IMR-90 (cell line): ENCODE measurements around the gene LHFPL6. TPM values are rescaled to one million over a fixed set of nuclear protein-coding genes. Genes with fewer than 3 reads are reported as not detected.

ENCODE experiments used
- ATAC-seq: fragments of 200-7000 bp; cut with Tn5 transposase; 2 replicates; pipeline ENCODE4 v1.9.1; 2020; ENCODE audit warnings: low read depth, mild to moderate bottlenecking, moderate library complexity
- BruUV-seq: library from RNA; stranded (reverse); fragments of 400-500 nt; replicated peaks from 2 replicates; lab custom pipeline; 2021; lab: Mats Ljungman, UMichigan
- CTCF ChIA-PET: fragments of 300-600 bp; formaldehyde crosslinking; extraction: SDS; loops from one replicate; lab custom pipeline; 2021; ENCODE audit warnings: antibody characterized with exemption; lab: Yijun Ruan, JAX
- POLR2A ChIA-PET: fragments of 300-600 bp; sonication (Branson Sonifier 250); formaldehyde crosslinking; loops from one replicate; lab custom pipeline; 2022; ENCODE audit warnings: antibody characterized with exemption; ENCODE audit not compliant: unreplicated experiment; lab: Charles Lee
- DNase-seq: peaks from one replicate; pipeline ENCODE4 v3.0.0; 2013
- H2AFZ ChIP-seq: replicated peaks from 2 replicates; pipeline ENCODE3; 2013; ENCODE audit warnings: low read length, mild to moderate bottlenecking; ENCODE audit not compliant: poor library complexity
- H2AK5ac ChIP-seq: 2 replicates; pipeline ENCODE4 v1.6.1; 2013; ENCODE audit warnings: low read depth, low read length, inconsistent platforms
- H2AK9ac ChIP-seq: replicated peaks from 2 replicates; pipeline ENCODE3; 2013; ENCODE audit warnings: mild to moderate bottlenecking, low read depth, low read length, moderate library complexity; ENCODE audit not compliant: poor library complexity
- H2BK120ac ChIP-seq: 2 replicates; pipeline ENCODE4 v1.6.1; 2013; ENCODE audit warnings: low read depth, low read length, inconsistent platforms
- H2BK15ac ChIP-seq: 3 replicates; pipeline ENCODE4 v1.6.1; 2013; ENCODE audit warnings: low read depth, low read length, inconsistent platforms
- H2BK20ac ChIP-seq: 2 replicates; pipeline ENCODE4 v1.6.1; 2013; ENCODE audit warnings: low read depth, mild to moderate bottlenecking, inconsistent platforms, low read length, moderate library complexity
- H2BK5ac ChIP-seq: 2 replicates; pipeline ENCODE4 v1.6.1; 2013; ENCODE audit warnings: mild to moderate bottlenecking, low read depth, low read length, inconsistent platforms; ENCODE audit not compliant: poor library complexity, severe bottlenecking
- H3K14ac ChIP-seq: replicated peaks from 2 replicates; pipeline ENCODE4 v1.6.1; 2013; ENCODE audit warnings: low read depth, low read length, inconsistent platforms
- H3K18ac ChIP-seq: 2 replicates; pipeline ENCODE4 v1.6.1; 2013; ENCODE audit warnings: low read depth, low read length, control low read depth
- H3K23ac ChIP-seq: 2 replicates; pipeline ENCODE4 v1.6.1; 2013; ENCODE audit warnings: low read depth, low read length, inconsistent platforms
- H3K27ac ChIP-seq: 2 replicates; pipeline ENCODE4 v1.5.1; 2013; ENCODE audit warnings: mild to moderate bottlenecking, control low read depth, low read length; ENCODE audit not compliant: insufficient read depth
- H3K27me3 ChIP-seq: 2 replicates; pipeline ENCODE4 v1.6.1; 2013; ENCODE audit warnings: low read length; ENCODE audit not compliant: control insufficient read depth, insufficient read depth
- H3K36me3 ChIP-seq: 2 replicates; pipeline ENCODE4 v1.6.1; 2013; ENCODE audit warnings: low read length, mixed read lengths; ENCODE audit not compliant: control insufficient read depth, insufficient read depth
- H3K4ac ChIP-seq: 2 replicates; pipeline ENCODE4 v1.6.1; 2013; ENCODE audit warnings: low read depth, low read length, inconsistent platforms
- H3K4me1 ChIP-seq: 2 replicates; pipeline ENCODE4 v1.6.1; 2013; ENCODE audit warnings: low read length, mixed read lengths; ENCODE audit not compliant: control insufficient read depth, insufficient read depth
- H3K4me2 ChIP-seq: 2 replicates; pipeline ENCODE4 v1.6.1; 2013; ENCODE audit warnings: low read depth, mild to moderate bottlenecking, control low read depth, low read length, moderate library complexity
- H3K4me3 ChIP-seq: 2 replicates; pipeline ENCODE4 v1.5.1; 2013; ENCODE audit warnings: low read depth, mild to moderate bottlenecking, control low read depth, low read length, moderate library complexity; ENCODE audit not compliant: insufficient read depth
- H3K56ac ChIP-seq: 2 replicates; pipeline ENCODE4 v1.6.1; 2013; ENCODE audit warnings: low read length, inconsistent platforms; ENCODE audit not compliant: insufficient read depth; ENCODE audit errors: extremely low read depth
- H3K79me1 ChIP-seq, 2 experiments: 2 replicates each; pipeline ENCODE4 v1.6.1; 2013; ENCODE audit warnings: low read length in 2 of 2, inconsistent platforms in 1 of 2, low read depth in 1 of 2
- H3K9ac ChIP-seq: 2 replicates; pipeline ENCODE4 v1.6.1; 2013; ENCODE audit warnings: low read depth, low read length, control low read depth
- H3K9me1 ChIP-seq: 2 replicates; pipeline ENCODE4 v1.6.1; 2013; ENCODE audit warnings: low read length, inconsistent platforms; ENCODE audit not compliant: insufficient read depth
- H3K9me3 ChIP-seq: 2 replicates; pipeline ENCODE4 v1.6.1; 2013; ENCODE audit warnings: low read length; ENCODE audit not compliant: control insufficient read depth, insufficient read depth
- H4K20me1 ChIP-seq: 2 replicates; pipeline ENCODE4 v1.6.1; 2013; ENCODE audit warnings: low read length, inconsistent platforms; ENCODE audit not compliant: insufficient read depth
- H4K5ac ChIP-seq: 2 replicates; pipeline ENCODE4 v1.6.1; 2013; ENCODE audit warnings: mild to moderate bottlenecking, low read depth, low read length, control low read depth
- H4K8ac ChIP-seq, 2 experiments: 2 replicates each; pipeline ENCODE4 v1.6.1; 2013; ENCODE audit warnings: low read depth in 2 of 2, low read length in 2 of 2, control low read depth in 1 of 2, inconsistent platforms in 1 of 2
- H4K91ac ChIP-seq: 2 replicates; pipeline ENCODE4 v1.6.1; 2013; ENCODE audit warnings: low read depth, low read length, inconsistent platforms; ENCODE audit not compliant: insufficient read depth
- BHLHE40 ChIP-seq: fragments of 150-350 bp; IDR thresholded peaks from 2 replicates; pipeline ENCODE4 v1.6.1; 2016; ENCODE audit warnings: mild to moderate bottlenecking, low read depth, low read length
- CEBPB ChIP-seq: IDR thresholded peaks from 2 replicates; pipeline ENCODE4 v1.6.1; 2012; ENCODE audit warnings: low read depth, low read length, improper control_type of control experiment
- CHD1 ChIP-seq: IDR thresholded peaks from 2 replicates; pipeline ENCODE4 v1.6.1; 2012; ENCODE audit warnings: low read depth, low read length, improper control_type of control experiment
- CTCF ChIP-seq: conservative IDR thresholded peaks from 2 replicates; pipeline ENCODE4 v1.5.1; 2012; ENCODE audit warnings: mild to moderate bottlenecking, low read depth, low read length, improper control_type of control experiment
- ELK1 ChIP-seq: fragments of 150-350 bp; IDR thresholded peaks from 2 replicates; pipeline ENCODE4 v1.6.1; 2016; ENCODE audit warnings: low read depth, mild to moderate bottlenecking, low read length, moderate library complexity, borderline replicate concordance
- FOS ChIP-seq: fragments of 150-350 bp; IDR thresholded peaks from 2 replicates; pipeline ENCODE4 v1.6.1; 2016; ENCODE audit warnings: low read depth, low read length
- MAFK ChIP-seq: IDR thresholded peaks from 2 replicates; pipeline ENCODE4 v1.6.1; 2012; ENCODE audit warnings: low read depth, low read length, improper control_type of control experiment
- MAZ ChIP-seq: IDR thresholded peaks from 2 replicates; pipeline ENCODE4 v1.6.1; 2012; ENCODE audit warnings: low read depth, mild to moderate bottlenecking, low read length, improper control_type of control experiment, moderate library complexity, borderline replicate concordance
- MXI1 ChIP-seq: IDR thresholded peaks from 2 replicates; pipeline ENCODE4 v1.6.1; 2012; ENCODE audit warnings: low read depth, mild to moderate bottlenecking, low read length, moderate library complexity, borderline replicate concordance
- NFE2L2 ChIP-seq: fragments of 150-350 bp; IDR thresholded peaks from 2 replicates; pipeline ENCODE4 v1.6.1; 2016; ENCODE audit warnings: low read depth, mild to moderate bottlenecking, low read length
- POLR2A ChIP-seq: IDR thresholded peaks from 2 replicates; pipeline ENCODE4 v1.6.1; 2012; ENCODE audit warnings: mild to moderate bottlenecking, low read depth, low read length
- RAD21 ChIP-seq: IDR thresholded peaks from 2 replicates; pipeline ENCODE4 v1.6.1; 2012; ENCODE audit warnings: low read length, improper control_type of control experiment
- RCOR1 ChIP-seq: IDR thresholded peaks from 2 replicates; pipeline ENCODE4 v1.6.1; 2012; ENCODE audit warnings: mild to moderate bottlenecking, low read length, improper control_type of control experiment; ENCODE audit not compliant: insufficient replicate concordance
- RFX5 ChIP-seq: IDR thresholded peaks from 2 replicates; pipeline ENCODE4 v1.8.0; 2012; ENCODE audit warnings: low read depth, mild to moderate bottlenecking, low read length, moderate library complexity
- SMC3 ChIP-seq: fragments of 150-350 bp; IDR thresholded peaks from 2 replicates; pipeline ENCODE4 v1.6.1; 2016; ENCODE audit warnings: low read depth, mild to moderate bottlenecking, antibody characterized with exemption, low read length, moderate library complexity
- USF2 ChIP-seq: fragments of 150-350 bp; IDR thresholded peaks from 2 replicates; pipeline ENCODE4 v1.6.1; 2017; ENCODE audit warnings: mild to moderate bottlenecking, antibody characterized with exemption, low read length, low read depth
- WGBS, 2 experiments: methylation state at CpG; one replicate each; pipeline versions ENCODE4 v1.1.5 to v1.1.7; 2013; ENCODE audit warnings: missing lambda C conversion rate in 2 of 2; ENCODE audit not compliant: insufficient read length in 1 of 2; ENCODE audit errors: extremely low coverage in 2 of 2; 5-methylcytosine and 5-hydroxymethylcytosine counted together
- dilution Hi-C: fragments of 300-500 bp; cut with HindIII; formaldehyde crosslinking; loops from one replicate; pipeline ENCODE4 v1.14.3; 2018; ENCODE audit warnings: low sequenced_read_pairs; ENCODE audit not compliant: unreplicated experiment
- in situ Hi-C: fragments of 300-500 bp; cut with MboI; formaldehyde crosslinking; loops from 3 replicates; pipeline ENCODE4 v1.14.3; 2019; ENCODE audit warnings: low sequenced_read_pairs, inconsistent platforms, mixed read lengths
- intact Hi-C: fragments of 100-400 bp; cut with micrococcal nuclease; formaldehyde crosslinking; loops from 2 replicates; pipeline ENCODE4 v1.10.0; 2022
- polyA plus RNA-seq, 3 experiments: library from polyadenylated mRNA; depleted of rRNA; stranded (reverse); fragments of >200 nt; gene quantifications; 2 replicates each; pipeline ENCODE4 v1.2.3, GENCODE V29; 2012; ENCODE audit warnings: low replicate concordance in 1 of 3
- total RNA-seq: library from RNA; depleted of rRNA; stranded (reverse); fragments of >200 nt; gene quantifications from 2 replicates; pipeline ENCODE4 v1.2.3, GENCODE V29; 2012

LHFPL6 gene
- total and polyA plus RNA-seq, 2 of the 4 experiments (the other 2 are of a cell fraction), result 24.7 to 36.1 TPM

- intact Hi-C loops, result no loop called here
- no peak for ATAC-seq
Observed at GRCh38 chr13:39402221-39402970, 200.6 kb downstream of the LHFPL6 start.

More at GRCh38 chr13:39402221-39402970, 200.6 kb downstream of the LHFPL6 start:
- Histone ChIP-seq H3K4me2 (no peak overlapping the region), H3K9ac (no peak overlapping the region), H3K79me1 (peaks cover 9 to 15% of the 10 kb centered on the region in 2 experiments; a peak in 2 of 4 replicates), H3K27ac (no peak overlapping the region), H4K20me1 (no peaks in the 10 kb centered on the region), H3K4me3 (no peak overlapping the region), H2AFZ (no peak overlapping the region), H3K36me3 (no peaks in the 10 kb centered on the region), H2AK9ac (no peak overlapping the region), H3K56ac (no peak overlapping the region), H3K9me3 (no peaks in the 10 kb centered on the region), H4K5ac (no peak overlapping the region), H3K9me1 (peaks cover 2% of the 10 kb centered on the region; the same call in 1 of the 2 replicates), H2BK120ac (no peak overlapping the region), H2BK5ac (no peak overlapping the region), H2BK15ac (no peak overlapping the region), H4K8ac (no peak overlapping the region), H4K91ac (no peak overlapping the region), H3K4ac (no peak overlapping the region), H3K23ac (no peak overlapping the region), H3K4me1 (peaks cover 3% of the 10 kb centered on the region; the same call in 1 of the 2 replicates), H2AK5ac (no peak overlapping the region), H2BK20ac (no peak overlapping the region), H3K27me3 (no peaks in the 10 kb centered on the region), H3K14ac (no peak overlapping the region), H3K18ac (no peak overlapping the region)
- ChIA-PET POLR2A (no interaction called here), CTCF (no interaction called here)
- in situ Hi-C loops (no loop called here), dilution Hi-C loops (no loop called here)
- TF ChIP-seq RCOR1, result no peak
- no peak for TF ChIP-seq MAZ
- TF ChIP-seq MXI1, result no peak
- no peak for TF ChIP-seq RFX5
- no peak for TF ChIP-seq SMC3
- TF ChIP-seq POLR2A, result no peak
- TF ChIP-seq USF2, result no peak
- TF ChIP-seq RAD21, result no peak
- no peak for TF ChIP-seq CEBPB
- no peak for TF ChIP-seq BHLHE40
- no peak for TF ChIP-seq FOS
- TF ChIP-seq CHD1, result no peak
- no peak for TF ChIP-seq NFE2L2
- TF ChIP-seq MAFK, result no peak
- TF ChIP-seq ELK1, result no peak
- TF ChIP-seq CTCF, result no peak
- DNase-seq, result no peak
- no CpG with 5 or more reads among the region's 3 CpGs for WGBS, 2 experiments
- no TSS peak for BruUV-seq
